Stimulated activated naive CD4-positive, alpha-beta T cell (primary cell): Measurements from ENCODE around the gene PTBP3.
"Not testable (repeated sequence)": the region's sequence is repeated elsewhere in the genome, so short reads cannot be mapped to it uniquely, and the experiment has no call there.

Source experiments
- DNase-seq, 6 experiments: peaks; one replicate each; lab custom pipeline; 2025; lab: John Stamatoyannopoulos, UW

Gene PTBP3

DNA sequence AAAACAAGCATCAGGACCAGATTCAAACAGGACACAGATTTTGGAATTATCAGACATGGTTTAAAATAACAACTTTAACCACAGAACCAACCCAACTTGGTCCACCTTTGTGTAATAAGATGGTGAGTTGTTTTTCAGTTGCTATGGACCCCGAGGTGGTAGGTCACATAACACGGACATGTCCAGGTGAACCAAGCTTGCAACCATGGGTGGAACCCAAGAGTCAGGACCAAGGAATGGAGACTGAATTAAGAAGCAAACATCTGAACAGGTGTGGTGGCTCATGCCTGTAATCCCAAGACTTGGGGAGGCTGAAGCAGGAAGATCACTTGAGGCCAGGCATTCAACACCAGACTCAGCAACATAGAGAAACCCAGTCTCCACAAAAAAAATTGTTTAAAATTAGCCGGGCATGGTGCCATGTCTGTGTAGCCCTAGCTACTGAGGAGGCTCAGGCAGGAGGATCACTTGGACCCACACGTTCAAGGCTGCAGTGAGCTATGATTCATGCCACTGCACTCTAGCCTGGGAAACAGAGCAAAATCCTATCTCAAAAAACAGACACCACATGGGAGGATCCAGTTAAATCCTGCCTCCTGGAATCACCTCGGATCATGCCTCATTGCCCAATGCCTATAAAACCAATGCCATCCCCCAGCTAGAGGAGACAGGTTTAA lies 10.6 kb downstream of the PTBP3 start:
- DNase-seq = no peak

DNA sequence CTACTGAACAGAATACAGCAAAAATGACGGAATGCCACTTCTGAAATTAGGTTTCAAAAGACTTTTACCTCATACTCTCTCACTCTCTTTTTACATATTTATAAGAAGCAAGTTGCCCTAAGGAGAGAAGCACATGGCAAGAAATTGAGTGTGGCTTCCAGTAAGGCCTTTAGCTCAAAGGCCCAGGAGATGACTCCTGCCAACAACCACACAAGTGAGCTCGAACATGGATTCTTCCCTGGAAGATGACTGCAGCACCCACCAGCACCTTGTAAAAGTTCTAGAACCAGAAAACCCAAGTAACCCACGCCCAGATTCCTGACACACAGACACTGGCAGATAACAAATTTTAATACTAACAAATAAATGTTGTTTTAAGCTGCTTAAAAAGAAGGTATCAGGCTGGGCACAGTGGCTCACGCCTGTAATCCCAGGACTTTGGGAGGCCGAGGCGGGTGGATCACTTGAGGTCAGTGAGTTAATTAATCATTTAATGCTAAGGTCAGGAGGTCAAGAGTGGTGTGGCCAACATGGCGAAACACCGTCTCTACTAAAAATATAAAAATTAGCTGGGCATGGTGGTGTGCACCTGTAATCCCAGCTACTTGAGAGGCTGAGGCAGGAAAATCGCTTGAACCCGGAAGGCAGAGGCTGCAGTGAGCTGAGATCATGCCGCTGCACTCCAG lies 17.0 kb downstream of the PTBP3 start:
- no peak for DNase-seq

DNA sequence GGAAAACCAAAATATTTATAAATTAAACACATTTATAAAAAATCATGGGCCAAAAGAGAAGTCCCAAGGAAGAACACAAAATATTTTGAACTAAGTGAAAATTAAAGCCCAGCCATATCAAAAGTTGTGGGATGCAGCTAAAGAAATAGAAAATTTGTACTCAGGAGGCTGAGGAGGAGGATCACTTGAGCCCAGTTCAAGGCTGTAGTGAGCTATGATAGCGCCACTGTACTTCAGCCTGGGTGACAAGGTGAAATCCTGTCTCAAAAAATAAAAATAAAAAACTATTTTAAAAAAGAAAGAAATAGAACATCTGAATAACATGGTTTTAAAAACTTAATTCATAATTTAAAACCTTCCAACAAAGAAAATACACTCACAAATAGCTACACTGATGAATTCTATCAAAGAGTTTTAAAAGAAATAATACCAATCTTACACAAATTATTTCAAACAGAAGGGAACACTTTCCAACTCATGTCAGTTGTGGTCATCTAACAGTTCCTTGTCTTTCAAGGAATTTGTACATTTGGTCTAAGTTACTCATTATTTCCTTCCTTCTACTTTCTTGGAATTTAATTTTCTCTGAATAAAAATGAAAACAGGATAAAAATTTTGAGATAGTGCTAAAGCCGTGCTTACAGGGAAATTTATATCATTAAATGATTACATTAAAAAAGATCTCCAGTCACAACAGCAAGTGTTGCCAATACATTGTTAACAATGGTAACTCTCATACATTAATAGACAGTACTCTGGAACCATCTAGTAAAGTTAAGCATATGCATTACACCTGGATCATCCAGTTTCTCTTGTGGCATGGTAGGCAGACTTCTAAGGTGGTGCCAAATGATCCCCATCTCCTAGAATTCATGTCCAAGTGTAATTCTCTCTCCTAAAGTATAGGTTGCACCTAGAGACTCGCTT lies 17.8 kb downstream of the PTBP3 start:
- no peak for DNase-seq

DNA sequence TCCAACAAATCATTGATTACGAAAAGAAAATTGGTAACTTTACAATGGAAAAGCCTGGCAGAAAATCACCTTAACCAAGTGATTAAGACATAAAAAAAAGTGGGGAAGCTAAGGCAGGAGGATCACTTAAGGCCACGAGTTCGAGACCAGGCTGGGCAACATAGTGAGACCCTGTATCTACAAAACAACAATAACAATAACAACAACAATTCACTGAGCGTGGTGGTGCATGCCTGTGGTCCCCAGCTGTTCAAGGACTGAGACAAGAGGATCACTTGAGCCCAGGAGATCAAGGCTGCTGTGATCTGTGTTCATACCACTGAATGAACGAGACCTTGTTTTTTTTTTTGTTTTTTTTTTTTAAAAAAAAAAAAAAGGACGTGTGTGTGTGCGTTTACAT lies 21.3 kb downstream of the PTBP3 start:
- DNase-seq = no peak

DNA sequence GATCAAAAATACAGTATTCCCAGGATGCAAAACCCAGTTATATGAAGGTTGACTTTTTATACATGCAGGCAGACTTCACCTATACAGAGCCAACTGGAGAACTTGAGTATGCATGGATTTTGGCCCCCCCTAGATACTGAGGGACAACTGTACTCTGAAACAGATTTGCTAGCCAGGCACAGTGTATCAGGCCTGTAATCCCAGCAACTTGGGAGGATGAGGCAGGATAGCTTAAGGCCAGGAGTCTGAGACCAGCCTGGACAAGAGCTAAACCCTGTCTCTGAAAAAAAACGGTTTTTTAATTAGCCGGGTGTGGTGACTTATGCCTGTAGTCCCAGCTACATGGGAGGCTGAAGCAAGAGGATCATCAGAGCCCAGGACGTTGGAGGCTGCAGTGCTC lies 21.9 kb downstream of the PTBP3 start:
- DNase-seq = no peak

DNA sequence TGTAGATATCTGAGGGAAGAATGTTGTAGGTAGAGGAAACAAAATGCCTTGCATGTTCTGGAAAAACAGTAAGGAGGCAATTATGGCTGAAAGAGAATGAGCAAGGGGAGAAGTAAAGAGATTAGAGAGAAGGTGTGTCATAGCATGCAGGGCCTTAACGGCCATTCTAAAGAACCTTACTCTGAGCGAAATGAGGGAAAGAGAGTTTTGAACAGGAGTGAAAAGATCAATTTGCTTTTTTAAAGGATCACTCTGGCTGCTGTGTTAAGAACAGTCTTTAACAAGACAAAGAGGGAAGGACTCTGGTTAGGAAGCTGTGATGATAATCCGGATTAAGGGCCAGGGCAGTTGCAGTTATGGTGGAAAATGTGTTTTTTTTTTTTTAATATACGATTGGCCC lies 22.6 kb downstream of the PTBP3 start:
- DNase-seq = no peak

DNA sequence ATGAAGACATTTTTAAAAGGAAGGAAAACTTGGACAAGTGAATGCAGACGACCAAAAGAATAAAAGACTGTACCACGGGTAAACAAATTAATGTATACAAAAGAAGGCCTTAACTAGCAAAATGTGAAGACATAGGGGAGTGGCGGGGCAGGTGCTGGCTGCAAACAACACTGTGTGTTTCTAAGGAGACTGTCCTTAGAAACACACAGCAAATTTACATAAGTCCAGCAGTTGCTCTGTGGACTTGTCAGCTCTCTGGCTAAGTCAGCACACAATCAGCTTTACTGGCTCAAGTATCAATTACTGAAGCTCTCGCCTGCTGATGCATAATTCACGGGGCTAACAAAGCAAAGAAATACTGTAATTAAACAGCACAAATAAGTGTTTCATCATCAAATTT lies 24.8 kb downstream of the PTBP3 start:
- no peak for DNase-seq

DNA sequence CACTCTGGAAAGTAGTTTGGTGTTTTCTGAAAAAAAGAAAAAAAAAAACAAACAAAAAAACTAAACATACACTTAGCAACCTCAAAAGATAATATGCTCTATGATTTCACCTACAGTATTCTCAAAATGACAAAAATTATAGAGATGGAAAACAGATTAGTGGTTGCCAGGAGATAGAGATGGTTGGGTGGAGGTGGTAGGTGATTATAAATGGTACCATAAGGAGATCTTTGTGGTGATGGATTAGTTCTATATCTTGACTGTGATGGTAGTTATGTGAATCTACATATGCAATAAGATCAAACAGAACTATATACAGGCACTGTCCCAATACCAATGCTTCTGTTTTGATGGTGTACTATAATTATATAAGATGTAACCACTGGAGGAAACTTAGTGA lies 32.0 kb downstream of the PTBP3 start:
- DNase-seq = no peak

DNA sequence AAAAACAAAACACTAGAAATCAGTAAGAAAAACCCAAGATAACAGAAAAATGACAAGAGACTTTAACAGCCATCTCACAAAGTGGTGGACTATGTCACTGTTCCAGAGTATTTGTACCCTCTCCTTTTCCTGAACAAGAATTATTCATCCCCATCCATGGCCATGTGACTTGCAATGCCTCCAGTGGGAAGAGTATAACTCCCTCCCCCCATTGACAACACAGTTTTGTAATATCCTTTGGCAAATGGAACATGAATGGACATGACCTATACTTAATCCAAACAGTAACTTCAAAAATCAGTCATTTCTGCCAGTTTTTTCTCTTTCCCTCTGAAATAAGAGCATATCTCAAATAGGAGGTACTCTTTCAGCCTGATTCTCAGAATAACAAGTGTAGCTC lies 33.9 kb downstream of the PTBP3 start:
- DNase-seq = no peak

DNA sequence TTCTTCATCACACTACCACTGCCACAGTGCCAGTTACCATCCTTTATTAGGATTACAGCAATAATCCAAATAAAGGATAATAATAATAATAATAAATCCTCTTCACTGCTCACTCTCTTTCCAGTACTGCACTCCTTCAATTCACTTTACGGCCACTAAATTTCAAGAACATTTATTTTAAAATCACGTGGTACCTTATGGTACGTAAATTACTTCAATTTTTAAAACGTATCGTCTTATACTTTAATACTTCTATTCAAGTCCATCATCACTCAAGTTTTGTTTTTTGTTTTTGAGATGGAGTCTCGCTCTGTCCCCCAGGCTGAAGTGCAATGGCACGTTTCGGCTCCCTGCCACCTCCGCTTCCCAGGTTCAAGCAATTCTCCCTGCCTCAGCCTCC lies 36.5 kb downstream of the PTBP3 start:
- DNase-seq = no peak

DNA sequence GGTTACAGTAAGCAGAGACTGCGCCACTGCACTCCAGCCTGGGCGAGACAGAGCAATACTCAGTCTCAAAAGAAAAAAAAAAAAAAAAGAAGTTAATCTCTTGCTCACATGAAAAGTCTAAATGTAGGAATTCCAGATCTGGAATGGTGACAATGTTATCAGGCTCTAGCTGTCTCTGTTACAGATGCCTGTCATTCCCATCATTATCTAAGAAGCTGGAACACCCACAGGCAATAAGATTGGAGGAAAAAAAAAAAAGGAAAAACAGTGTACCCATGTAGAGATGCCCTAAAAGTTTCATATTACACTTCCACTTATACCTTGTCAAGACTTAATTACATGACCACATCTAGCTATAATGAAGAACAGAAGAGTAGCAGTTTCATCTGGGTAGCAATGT lies 38.2 kb downstream of the PTBP3 start:
- no peak for DNase-seq

DNA sequence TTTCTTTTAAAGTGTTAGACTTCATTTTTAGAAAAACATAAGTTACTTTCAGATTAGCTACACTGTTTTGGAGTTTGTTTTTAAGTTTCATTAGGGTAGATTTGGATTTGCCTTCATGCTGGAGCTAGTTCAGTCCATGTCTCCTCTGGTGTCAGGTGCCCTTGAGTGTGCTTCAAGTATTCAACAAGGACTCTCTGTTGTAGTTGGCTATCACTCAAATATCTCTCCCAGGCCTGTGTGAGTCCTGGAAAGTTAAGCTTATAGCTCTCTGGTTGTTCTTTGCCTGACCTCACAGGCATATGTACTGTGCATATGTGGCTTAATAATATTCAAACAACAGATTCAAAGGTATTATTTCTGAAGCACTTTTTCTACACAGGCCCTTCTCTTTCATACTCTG lies 45.4 kb downstream of the PTBP3 start:
- no peak for DNase-seq

DNA sequence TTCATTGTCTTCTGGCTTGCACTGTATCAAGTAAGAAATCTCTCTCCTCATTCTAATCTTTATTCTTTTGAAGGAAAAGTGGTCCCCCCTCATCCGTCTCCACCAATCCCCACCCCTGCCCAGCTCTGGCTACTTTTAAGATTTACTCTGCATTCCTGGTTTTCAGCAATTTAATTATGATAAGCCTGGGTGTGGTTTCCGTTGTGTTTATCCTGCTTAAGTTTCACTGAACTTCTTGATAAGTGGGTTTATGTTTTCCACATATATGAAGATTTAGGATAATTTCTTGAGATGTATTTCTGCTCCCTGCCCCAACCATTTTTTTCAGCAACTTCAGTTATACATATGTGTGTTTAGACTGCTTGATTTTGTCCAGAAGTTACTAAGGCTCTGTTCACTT lies 46.5 kb downstream of the PTBP3 start:
- DNase-seq = no peak

DNA sequence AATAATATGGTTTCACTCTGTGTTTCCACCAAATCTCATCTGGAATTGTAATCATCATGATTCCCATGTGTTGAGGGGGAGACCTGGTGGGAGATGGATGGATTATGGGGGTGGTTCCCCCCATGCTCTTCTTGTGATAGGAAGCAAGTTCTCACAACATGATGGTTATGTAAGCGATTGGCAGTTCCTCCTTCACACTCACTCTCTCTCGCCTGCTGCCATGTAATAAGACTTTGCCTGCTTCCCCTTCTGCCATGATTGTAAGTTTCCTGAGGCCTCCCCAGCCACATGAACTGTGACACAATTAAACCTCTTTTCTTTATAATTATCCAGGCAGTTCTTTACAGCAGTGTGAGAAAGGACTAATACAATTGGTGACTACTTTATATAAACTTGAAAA lies 48.4 kb downstream of the PTBP3 start:
- no peak for DNase-seq

DNA sequence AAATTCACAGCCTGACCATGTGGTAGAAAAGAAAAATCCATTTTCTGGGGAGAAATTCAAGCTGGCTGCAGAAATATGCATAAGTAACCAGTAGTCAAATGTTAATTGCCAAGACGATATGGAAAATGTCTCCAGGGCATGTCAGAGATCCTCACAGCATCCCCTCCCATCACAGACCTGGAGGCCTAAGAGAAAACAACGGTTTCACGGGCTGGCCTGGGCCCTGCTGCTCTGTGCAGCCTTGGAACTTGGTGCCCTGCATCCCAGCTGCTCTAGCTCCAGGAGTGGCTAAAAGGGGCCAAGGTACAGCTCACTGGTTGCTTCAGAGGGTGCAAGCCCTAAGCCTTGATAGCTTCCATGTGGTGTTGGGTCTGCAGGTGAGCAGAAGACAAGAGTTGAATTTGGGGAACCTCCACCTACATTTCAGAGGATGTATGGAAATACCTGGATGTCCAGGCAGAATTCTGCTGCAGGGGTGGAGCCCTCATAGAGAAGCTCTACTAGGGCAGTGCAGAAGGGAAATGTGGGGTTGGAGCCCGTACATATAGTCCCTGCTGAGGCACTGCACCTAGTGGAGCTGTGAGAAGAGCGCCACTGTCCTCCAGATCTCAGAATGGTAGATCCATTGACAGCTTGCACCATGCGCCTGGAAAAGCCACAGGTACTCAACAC lies 49.7 kb downstream of the PTBP3 start:
- DNase-seq = no peak

DNA sequence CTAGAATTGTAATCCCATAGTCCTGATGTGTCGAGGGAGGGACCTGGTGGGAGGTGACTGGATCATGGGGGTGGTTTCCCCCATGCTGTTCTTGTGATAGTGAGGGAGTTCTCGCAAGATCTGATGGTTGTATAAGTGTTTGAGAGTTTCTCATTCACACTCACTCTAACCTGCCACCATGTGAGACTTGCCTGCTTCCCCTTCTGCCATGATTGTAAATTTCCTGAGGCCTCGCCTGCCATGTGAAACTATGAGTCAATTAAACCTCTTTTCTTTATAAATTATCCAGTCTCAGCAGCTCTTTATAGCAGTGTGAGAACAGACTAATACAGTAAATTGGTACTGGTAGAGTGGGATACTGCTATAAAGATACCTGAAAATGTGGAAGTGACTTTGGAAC lies 50.6 kb downstream of the PTBP3 start:
- not testable (repeated sequence) for DNase-seq

DNA sequence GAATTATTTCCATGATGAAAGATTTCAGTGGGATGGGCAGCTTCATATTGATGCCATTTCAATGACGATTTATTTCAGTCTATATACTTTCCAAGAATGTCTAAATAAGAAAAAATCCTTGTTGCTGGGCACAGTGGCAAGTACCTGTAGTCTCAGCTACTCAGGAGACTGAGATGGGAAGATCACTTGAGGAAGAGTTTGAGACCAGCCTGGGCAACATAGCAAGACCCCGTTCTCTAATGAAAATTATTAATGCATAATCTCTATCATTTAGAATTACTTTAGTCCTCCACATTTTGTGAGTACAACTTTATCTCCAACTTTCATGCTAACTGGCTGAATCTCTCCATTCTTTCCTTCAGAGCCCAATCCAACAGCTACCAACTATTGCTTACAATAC lies 52.5 kb downstream of the PTBP3 start:
- DNase-seq = no peak

DNA sequence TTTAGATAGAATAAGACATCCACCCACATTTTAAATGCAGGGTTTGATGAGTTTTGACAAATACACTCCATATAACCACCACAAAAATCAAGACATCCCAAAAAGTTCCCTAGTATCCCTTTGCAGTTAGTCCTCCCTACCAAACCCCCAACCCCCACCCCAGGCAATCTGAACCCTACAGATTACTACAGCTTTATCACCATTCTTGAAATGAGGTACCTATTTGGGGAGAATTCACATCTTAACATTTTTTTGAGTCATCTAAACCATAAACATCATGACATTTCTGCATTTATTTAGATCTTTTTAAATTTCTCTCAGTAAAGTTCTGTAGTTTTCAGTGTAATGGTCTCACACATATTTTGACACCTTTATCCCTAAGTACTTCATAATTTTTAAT lies 53.9 kb downstream of the PTBP3 start:
- DNase-seq = no peak

DNA sequence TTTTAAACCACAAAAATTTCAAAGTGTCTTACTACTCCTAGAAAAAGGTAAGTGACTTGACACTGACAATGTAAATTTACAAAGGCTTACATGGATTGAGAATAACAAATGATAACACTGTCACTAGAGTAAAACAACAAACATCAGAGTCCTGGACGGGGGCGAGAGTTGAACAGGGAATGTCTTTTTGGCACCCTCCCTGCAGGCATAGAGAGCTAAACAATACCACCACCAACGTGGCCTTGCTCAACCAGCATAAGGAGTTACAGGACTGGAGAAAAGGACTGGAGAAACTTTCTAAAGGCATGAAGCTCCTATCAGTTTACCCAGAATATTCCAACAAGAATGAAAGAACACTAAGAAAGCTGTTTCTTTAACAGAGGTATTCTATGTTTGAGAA lies 55.3 kb downstream of the PTBP3 start:
- DNase-seq = no peak

DNA sequence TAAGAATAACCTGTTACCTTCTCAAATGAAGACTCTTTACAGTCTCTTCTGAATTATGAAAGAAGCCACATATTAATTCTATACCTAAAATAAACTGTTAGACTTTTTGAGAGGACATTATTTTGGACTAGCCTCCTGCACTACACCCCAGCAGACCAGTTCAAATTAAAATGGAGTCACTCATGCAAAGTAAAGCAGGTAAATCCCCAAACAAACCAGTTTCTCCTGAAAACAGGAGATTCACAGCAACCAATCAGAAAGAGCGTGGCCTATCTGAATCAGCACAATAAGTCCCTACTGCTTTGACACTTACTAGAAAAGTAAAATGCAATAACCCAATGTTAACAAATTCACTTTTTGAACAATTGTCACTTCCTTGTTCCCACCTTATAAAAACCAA lies 58.8 kb downstream of the PTBP3 start:
- no peak for DNase-seq

DNA sequence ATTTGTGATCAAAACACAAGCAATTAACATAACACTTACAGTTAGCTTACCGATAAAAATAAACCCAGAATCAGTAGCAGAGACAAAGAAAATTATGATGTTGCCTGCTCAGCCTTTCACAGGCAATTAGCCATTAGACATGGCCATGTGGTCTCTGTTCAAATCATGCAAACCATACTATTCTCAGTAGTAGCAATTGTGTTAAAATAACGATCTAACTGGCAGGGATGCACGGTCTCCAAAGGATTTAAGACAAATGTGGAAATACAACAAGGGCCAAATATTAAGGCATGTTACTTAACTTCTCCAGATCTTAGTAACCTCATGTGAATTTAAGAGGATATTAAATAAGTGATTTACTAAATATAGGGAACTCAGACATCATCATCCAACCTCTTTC lies 59.5 kb downstream of the PTBP3 start:
- DNase-seq = no peak

DNA sequence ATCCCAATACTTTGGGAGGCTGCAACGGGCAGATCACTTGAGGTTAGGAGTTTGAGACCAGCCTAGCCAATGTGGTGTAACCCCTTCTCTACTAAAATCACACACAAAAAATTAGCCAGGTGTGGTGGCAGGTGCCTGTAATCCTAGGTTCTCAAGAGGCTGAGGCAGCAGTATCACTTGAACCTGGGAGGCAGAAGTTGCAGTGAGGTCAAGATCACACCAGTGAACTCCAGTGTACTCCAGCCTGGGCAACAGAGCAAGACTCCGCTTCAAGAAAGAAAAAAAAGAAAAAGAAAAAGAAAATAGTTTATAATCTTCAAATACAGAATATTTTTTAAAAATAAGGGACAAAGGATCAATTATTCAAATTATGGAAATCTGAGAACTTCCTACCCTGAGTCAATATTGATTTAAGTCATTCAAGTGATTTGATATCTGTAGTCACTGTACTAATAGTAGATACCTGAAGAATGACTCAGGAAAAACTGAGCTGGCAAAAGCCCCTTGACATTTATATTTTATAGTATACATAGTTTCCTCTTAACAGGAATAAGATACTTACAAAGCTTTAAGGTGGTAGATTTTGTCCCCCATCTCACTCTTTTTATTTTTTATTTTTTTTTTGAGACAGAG lies 61.8 kb downstream of the PTBP3 start:
- no peak for DNase-seq
